ENCODE measurements around the gene MYO6. TPM values are rescaled to one million over a fixed set of nuclear protein-coding genes. Genes with fewer than 3 reads are reported as not detected.

MYO6 gene
- polyA plus RNA-seq, 1 donor (not counting 4 experiments of a cell fraction or from before 2014, with no cell fraction given), result 24.5 TPM

DNA sequence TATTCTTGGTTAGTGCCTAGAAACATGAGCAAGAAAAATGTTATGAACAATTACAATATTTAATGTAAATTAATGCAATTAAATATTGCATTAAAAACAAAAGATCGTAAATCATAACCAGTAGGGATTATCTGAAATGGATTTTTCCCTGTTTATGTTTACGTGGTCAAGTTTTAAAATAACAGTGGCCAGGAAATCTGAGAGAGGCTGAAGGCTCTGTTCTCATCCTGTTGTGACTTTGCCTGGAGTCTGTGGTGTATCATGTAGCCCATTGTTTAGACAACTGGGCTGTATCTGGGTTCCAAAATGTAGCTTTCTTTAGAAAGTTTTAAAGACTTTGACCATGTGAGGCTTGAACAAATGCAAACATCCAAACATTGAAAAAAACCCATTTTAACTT is 2.4 kb downstream of the MYO6 start:
- Histone ChIP-seq H3K4me3 (ENCODE audit: control insufficient read depth in 2 of 3, extremely low read depth in 1 of 3, insufficient read depth in 2 of 3, low read depth in 1 of 3, low read length in 3 of 3) (peak overlapping the region in 1 of 3 experiments; percentile 14), H3K27me3 (ENCODE audit: control insufficient read depth, extremely low read depth, insufficient read depth, low read length) (no peaks in the 10 kb centered on the region), H4K20me1 (ENCODE audit: control insufficient read depth, extremely low read depth, insufficient read depth, low read length) (no peaks in the 10 kb centered on the region), H3K9ac (ENCODE audit: control insufficient read depth, extremely low read depth, insufficient read depth, low read length) (no peak overlapping the region), H3K9me3 (ENCODE audit: control insufficient read depth, low read depth, low read length) (no peaks in the 10 kb centered on the region), H3K4me1 (ENCODE audit: control insufficient read depth, extremely low read depth, insufficient read depth, low read length) (peaks cover 34% of the 10 kb centered on the region), H3K79me2 (ENCODE audit: control insufficient read depth, insufficient read depth, low read length) (peaks cover 56% of the 10 kb centered on the region), H3K4me2 (ENCODE audit: control insufficient read depth, extremely low read depth, insufficient read depth, low read depth, low read length) (peak overlapping the region; percentile 58), H3K36me3 (ENCODE audit: control insufficient read depth in 2 of 2, extremely low read depth in 1 of 2, insufficient read depth in 2 of 2, low read length in 2 of 2) (no peaks in the 10 kb centered on the region), H3K27ac (ENCODE audit: control insufficient read depth, insufficient read depth, low read length) (peak overlapping the region; percentile 44), H2AFZ (ENCODE audit: control insufficient read depth, low read length) (no peak overlapping the region), H3K9me1 (ENCODE audit: control insufficient read depth, extremely low read depth, insufficient read depth, low read length) (no peaks in the 10 kb centered on the region)
- FAIRE-seq, result no peak
- DNase-seq (ENCODE audit: low read depth, low spot score), result no peak
- TF ChIP-seq CTCF (optimal IDR thresholded peaks at IDR 0.05 in 1 of 3, IDR thresholded peaks at IDR 0.05 in 1 of 3, conservative IDR thresholded peaks at IDR 0.05 in 1 of 3; ENCODE audit: extremely low read depth in 1 of 3, insufficient read depth in 2 of 3, low read length in 3 of 3) (no peak), EZH2 (IDR thresholded peaks at IDR 0.05; ENCODE audit: low read length) (no peak)
- dilution Hi-C loops (cut with MboI; ENCODE audit: extremely low pct_ligation_motif_present, low sequenced_read_pairs), result no loop called here

DNA sequence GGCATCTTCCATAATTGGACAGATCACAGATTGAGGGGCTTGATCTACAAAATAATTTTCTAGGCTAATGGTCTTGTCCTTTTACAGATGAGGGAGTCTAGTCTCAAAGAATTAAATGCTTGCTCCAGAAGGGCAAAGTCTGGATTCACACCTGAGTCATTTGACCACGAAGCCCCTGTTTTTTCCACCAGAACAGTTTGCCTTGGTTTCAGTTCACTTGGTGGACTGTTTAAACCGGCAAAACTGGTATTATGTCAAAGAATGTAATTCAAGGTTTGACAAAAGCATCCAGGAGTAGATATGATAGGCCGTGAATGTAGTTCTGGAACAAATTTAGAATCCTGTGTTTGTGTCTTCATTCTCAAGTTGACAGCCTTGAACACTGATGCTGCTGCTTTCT is 3.3 kb downstream of the MYO6 start:
- DNase-seq (ENCODE audit: low read depth, low spot score), result no peak

More for the DNA sequence above, 3.3 kb downstream of the MYO6 start:
- Histone ChIP-seq H3K4me2 (ENCODE audit: control insufficient read depth, extremely low read depth, insufficient read depth, low read depth, low read length) (peak overlapping the region; percentile 73), H3K27ac (ENCODE audit: control insufficient read depth, insufficient read depth, low read length) (peak overlapping the region; percentile 44), H3K9ac (ENCODE audit: control insufficient read depth, extremely low read depth, insufficient read depth, low read length) (peak overlapping the region; percentile 36), H4K20me1 (ENCODE audit: control insufficient read depth, extremely low read depth, insufficient read depth, low read length) (no peaks in the 10 kb centered on the region), H3K9me1 (ENCODE audit: control insufficient read depth, extremely low read depth, insufficient read depth, low read length) (no peaks in the 10 kb centered on the region), H3K9me3 (ENCODE audit: control insufficient read depth, low read depth, low read length) (no peaks in the 10 kb centered on the region), H3K79me2 (ENCODE audit: control insufficient read depth, insufficient read depth, low read length) (peaks cover 61% of the 10 kb centered on the region), H3K27me3 (ENCODE audit: control insufficient read depth, extremely low read depth, insufficient read depth, low read length) (no peaks in the 10 kb centered on the region), H3K36me3 (ENCODE audit: control insufficient read depth in 2 of 2, extremely low read depth in 1 of 2, insufficient read depth in 2 of 2, low read length in 2 of 2) (no peaks in the 10 kb centered on the region), H2AFZ (ENCODE audit: control insufficient read depth, low read length) (no peak overlapping the region), H3K4me1 (ENCODE audit: control insufficient read depth, extremely low read depth, insufficient read depth, low read length) (peaks cover 34% of the 10 kb centered on the region), H3K4me3 (ENCODE audit: control insufficient read depth in 2 of 3, extremely low read depth in 1 of 3, insufficient read depth in 2 of 3, low read depth in 1 of 3, low read length in 3 of 3) (peak overlapping the region in 1 of 3 experiments; percentile 24)
- dilution Hi-C loops (cut with MboI; ENCODE audit: extremely low pct_ligation_motif_present, low sequenced_read_pairs), result no loop called here
- TF ChIP-seq EZH2 (IDR thresholded peaks at IDR 0.05; ENCODE audit: low read length) (no peak), CTCF (optimal IDR thresholded peaks at IDR 0.05 in 1 of 3, IDR thresholded peaks at IDR 0.05 in 1 of 3, conservative IDR thresholded peaks at IDR 0.05 in 1 of 3; ENCODE audit: extremely low read depth in 1 of 3, insufficient read depth in 2 of 3, low read length in 3 of 3) (no peak)
- FAIRE-seq, result no peak
